Measurements from ENCODE around the gene LLPH. TPM values are rescaled to one million over a fixed set of nuclear protein-coding genes. Genes with fewer than 3 reads are reported as not detected.

The LLPH gene
- total RNA-seq, 2 experiments from 2014 or later, result 33.6 to 34.1 TPM

GRCh38 chr12:66092559-66093269 is 37.8 kb downstream of the LLPH start:
- intact Hi-C loops (cut with micrococcal nuclease), result no loop called here
- Mint-ChIP-seq H3K4me3 (no peak overlapping the region), H3K4me1 (ENCODE audit: low read depth) (peaks cover 4% of the 10 kb centered on the region), H3K36me3 (ENCODE audit: low read depth) (no peaks in the 10 kb centered on the region), H3K27ac (no peak overlapping the region), H3K9me3 (no peaks in the 10 kb centered on the region), H3K27me3 (peaks cover 4% of the 10 kb centered on the region)
- DNase-seq, result peak; percentile 15
- ChIA-PET POLR2A (no interaction called here), CTCF (no interaction called here)
- ATAC-seq, result no peak
- TF ChIP-seq CTCF (IDR thresholded peaks at IDR 0.05), result no peak

GRCh38 chr12:66090157-66090556 is 40.4 kb downstream of the LLPH start:
- Mint-ChIP-seq H3K36me3 (ENCODE audit: low read depth) (no peaks in the 10 kb centered on the region), H3K4me1 (ENCODE audit: low read depth) (peaks cover 4% of the 10 kb centered on the region), H3K27ac (no peak overlapping the region), H3K9me3 (no peaks in the 10 kb centered on the region), H3K4me3 (no peak overlapping the region), H3K27me3 (peaks cover 17% of the 10 kb centered on the region)
- ATAC-seq (no peak), DNase-seq (no peak)
- no peak for TF ChIP-seq CTCF (IDR thresholded peaks at IDR 0.05)
- POLR2A ChIA-PET, result no interaction called here
- CTCF ChIA-PET, result interaction anchor here (0.8 to 2.8 kb wide), 4 partner anchors 9 to 534 kb away, joined by 3 to 9 read pairs (median 4); no protein-coding TSS in a partner anchor
- intact Hi-C loops (cut with micrococcal nuclease), result no loop called here

GRCh38 chr12:66087365-66087943 is 43.1 kb downstream of the LLPH start:
- Mint-ChIP-seq H3K4me3 (no peak overlapping the region), H3K36me3 (ENCODE audit: low read depth) (no peaks in the 10 kb centered on the region), H3K9me3 (peaks cover 1% of the 10 kb centered on the region), H3K4me1 (ENCODE audit: low read depth) (no peaks in the 10 kb centered on the region), H3K27me3 (peaks cover 17% of the 10 kb centered on the region), H3K27ac (no peak overlapping the region)
- peak; percentile 79 for DNase-seq
- ChIA-PET CTCF (interaction anchor here (0.7 to 2.0 kb wide), 8 partner anchors 9 to 531 kb away, joined by 3 to 5 read pairs (median 4); no protein-coding TSS in a partner anchor), POLR2A (no interaction called here)
- ATAC-seq, result peak; percentile 45
- intact Hi-C loops (cut with micrococcal nuclease), result loop anchor here (2.0 kb wide), 1 partner anchor 531 kb away; no protein-coding TSS in a partner anchor
- TF ChIP-seq CTCF (IDR thresholded peaks at IDR 0.05), result peak; percentile 61

GRCh38 chr12:66085998-66086397 is 44.6 kb downstream of the LLPH start:
- CTCF ChIA-PET, result interaction anchor here (1.0 to 1.3 kb wide), 4 partner anchors 19 to 787 kb away, joined by 3 to 4 read pairs (median 3); no protein-coding TSS in a partner anchor
- no peak for DNase-seq
- intact Hi-C loops (cut with micrococcal nuclease), result loop anchor here (2.0 kb wide), 1 partner anchor 529 kb away; no protein-coding TSS in a partner anchor
- Mint-ChIP-seq H3K4me1 (ENCODE audit: low read depth) (no peaks in the 10 kb centered on the region), H3K27me3 (peaks cover 17% of the 10 kb centered on the region), H3K4me3 (no peak overlapping the region), H3K9me3 (peaks cover 1% of the 10 kb centered on the region), H3K27ac (no peak overlapping the region), H3K36me3 (ENCODE audit: low read depth) (no peaks in the 10 kb centered on the region)
- TF ChIP-seq CTCF (IDR thresholded peaks at IDR 0.05), result no peak
- POLR2A ChIA-PET, result no interaction called here
- no peak for ATAC-seq

GRCh38 chr12:66085213-66085612 is 45.3 kb downstream of the LLPH start:
- intact Hi-C loops (cut with micrococcal nuclease), result no loop called here
- ChIA-PET POLR2A (no interaction called here), CTCF (interaction anchor here (0.9 to 1.4 kb wide), 6 partner anchors 21 to 786 kb away, joined by 3 to 5 read pairs (median 3); no protein-coding TSS in a partner anchor)
- no peak overlapping the region for H3K4me3 Mint-ChIP-seq
- peaks cover 1% of the 10 kb centered on the region for H3K9me3 Mint-ChIP-seq
- ATAC-seq (no peak), DNase-seq (no peak)
- no peak overlapping the region for H3K27ac Mint-ChIP-seq
- TF ChIP-seq CTCF (IDR thresholded peaks at IDR 0.05), result no peak
- H3K27me3 Mint-ChIP-seq, result peaks cover 17% of the 10 kb centered on the region
- no peaks in the 10 kb centered on the region for H3K4me1 Mint-ChIP-seq (ENCODE audit: low read depth)
- no peaks in the 10 kb centered on the region for H3K36me3 Mint-ChIP-seq (ENCODE audit: low read depth)
